Caco-2 (cell line): ENCODE results near the gene SRRT. TPM values are rescaled to one million over a fixed set of nuclear protein-coding genes. Genes with fewer than 3 reads are reported as not detected.

Experiments used
- BruUV-seq: library from RNA; stranded (reverse); fragments of 400-500 nt; replicated peaks from 2 replicates; lab custom pipeline; 2021; lab: Mats Ljungman, UMichigan
- CTCF ChIA-PET: fragments of 300-600 bp; sonication (Branson Sonifier 250); formaldehyde crosslinking; loops from one replicate; lab custom pipeline; 2022; ENCODE audit warnings: antibody characterized with exemption; lab: Charles Lee
- POLR2A ChIA-PET: fragments of 300-600 bp; sonication (Branson Sonifier 250); formaldehyde crosslinking; loops from one replicate; lab custom pipeline; 2022; ENCODE audit warnings: antibody characterized with exemption; lab: Charles Lee
- DNase-seq, 2 experiments: peaks; one replicate each; pipeline versions ENCODE4 v3.0.0 to v3.0.0-alpha.2; 2020 to 2022
- H3K27me3 ChIP-seq: replicated peaks from 2 replicates; pipeline ENCODE4 v1.6.0; 2011; ENCODE audit warnings: low read length; ENCODE audit not compliant: control insufficient read depth, insufficient read depth
- H3K36me3 ChIP-seq: 2 replicates; pipeline ENCODE4 v1.5.1; 2011; ENCODE audit warnings: low read length; ENCODE audit not compliant: control insufficient read depth, insufficient read depth
- H3K4me1 ChIP-seq: fragments of 250-450 bp; sonication (Bioruptor Pico); 2 replicates; pipeline ENCODE4 v1.5.1; 2020; ENCODE audit warnings: mild to moderate bottlenecking
- H3K4me3 ChIP-seq: 2 replicates; pipeline ENCODE4 v1.5.1; 2011; ENCODE audit warnings: low read depth, mild to moderate bottlenecking, control low read depth, low read length
- H3K9me3 ChIP-seq: fragments of 250-450 bp; sonication (Bioruptor Pico); 2 replicates; pipeline ENCODE4 v1.5.1; 2020; ENCODE audit warnings: mild to moderate bottlenecking, moderate library complexity
- H3K27ac Mint-ChIP-seq: one replicate; pipeline ENCODE4 v1.8.0; 2022; ENCODE audit warnings: mixed read lengths; ENCODE audit not compliant: unreplicated experiment
- H3K27me3 Mint-ChIP-seq: one replicate; pipeline ENCODE4 v1.8.0; 2022; ENCODE audit warnings: mixed read lengths; ENCODE audit not compliant: insufficient read depth, unreplicated experiment
- H3K36me3 Mint-ChIP-seq: one replicate; pipeline ENCODE4 v1.8.0; 2022; ENCODE audit warnings: mild to moderate bottlenecking, mixed read lengths; ENCODE audit not compliant: insufficient read depth, unreplicated experiment
- H3K4me1 Mint-ChIP-seq: one replicate; pipeline ENCODE4 v1.8.0; 2022; ENCODE audit warnings: low read depth, mixed read lengths; ENCODE audit not compliant: unreplicated experiment
- H3K4me3 Mint-ChIP-seq: one replicate; pipeline ENCODE4 v1.8.0; 2022; ENCODE audit warnings: mild to moderate bottlenecking, moderate library complexity, mixed read lengths; ENCODE audit not compliant: unreplicated experiment
- H3K9me3 Mint-ChIP-seq: one replicate; pipeline ENCODE4 v1.8.0; 2022; ENCODE audit warnings: mixed read lengths; ENCODE audit not compliant: unreplicated experiment
- CTCF ChIP-seq, 2 experiments: fragments of 200-600 bp in 1 of 2; IDR thresholded peaks; 1 replicate in 1 of 2; 2 replicates in 1 of 2; pipeline versions ENCODE4 v1.5.1 to v1.8.0; 2011 to 2022; ENCODE audit warnings: antibody characterized with exemption in 1 of 2, control low read depth in 1 of 2, inconsistent platforms in 1 of 2, low read depth in 1 of 2, low read length in 1 of 2, mild to moderate bottlenecking in 1 of 2, moderate library complexity in 1 of 2; ENCODE audit not compliant: insufficient read depth in 1 of 2, severe bottlenecking in 1 of 2, unreplicated experiment in 1 of 2
- intact Hi-C: fragments of 100-400 bp; cut with micrococcal nuclease; formaldehyde crosslinking; loops from one replicate; pipeline ENCODE4 v1.10.0; 2022; ENCODE audit not compliant: unreplicated experiment
- total RNA-seq: library from RNA; stranded (reverse); gene quantifications from 2 replicates; pipeline ENCODE4 v1.2.3, GENCODE V29; 2022

SRRT gene
- total RNA-seq, 1 experiment from 2014 or later: 211 TPM

- H3K36me3 ChIP-seq: no peaks in the 10 kb centered on the region
- BruUV-seq: TSS peak; percentile 87
- POLR2A ChIA-PET: interaction anchor here (0.7 kb wide), 1 partner anchor 284 kb away, joined by 3 read pairs; no protein-coding TSS in a partner anchor
Observed at GRCh38 chr7:100866729-100867039, 8.2 kb upstream of the SRRT start.

GRCh38 chr7:100867040-100867775 is 7.7 kb upstream of the SRRT start, which contains the start of gene TRIP6:
TRIP6 (plus strand) TSS chr7:100867387; CDS start chr7:100867498, 111 bp downstream.
- BruUV-seq: TSS peak; percentile 77
- Histone ChIP-seq H3K4me3 (peak within 1 kb of the TSS; percentile 45), H3K27me3 (no peaks in the 10 kb centered on the region), H3K4me1 (peaks cover 17% of the 10 kb centered on the region), H3K36me3 (no peaks in the 10 kb centered on the region), H3K9me3 (no peaks in the 10 kb centered on the region)
- ChIA-PET POLR2A (interaction anchor here (0.6 to 0.7 kb wide), 2 partner anchors 284 to 464 kb away, joined by 3 read pairs; no protein-coding TSS in a partner anchor), CTCF (no interaction called here)
- DNase-seq: peak; percentile 87 to 88
- peaks cover 68% of the 10 kb centered on the region for H3K36me3 Mint-ChIP-seq
- H3K9me3 Mint-ChIP-seq: no peaks in the 10 kb centered on the region
- TF ChIP-seq CTCF (IDR thresholded peaks at IDR 0.05; ENCODE audit: insufficient read depth in 1 of 2, low read depth in 1 of 2, low read length in 1 of 2, severe bottlenecking in 1 of 2, unreplicated experiment in 1 of 2): no peak
- intact Hi-C loops: no loop called here
- peaks cover 7% of the 10 kb centered on the region for H3K4me1 Mint-ChIP-seq
- H3K4me3 Mint-ChIP-seq: peak within 1 kb of the TSS; percentile 75
- peak within 1 kb of the TSS; percentile 88 for H3K27ac Mint-ChIP-seq
- H3K27me3 Mint-ChIP-seq: no peaks in the 10 kb centered on the region

More at GRCh38 chr7:100866729-100867039, 8.2 kb upstream of the SRRT start:
- H3K4me3 ChIP-seq: peak overlapping the region; percentile 45
- no peak for TF ChIP-seq CTCF (IDR thresholded peaks at IDR 0.05; ENCODE audit: insufficient read depth in 1 of 2, low read depth in 1 of 2, low read length in 1 of 2, severe bottlenecking in 1 of 2, unreplicated experiment in 1 of 2)
- H3K36me3 Mint-ChIP-seq: peaks cover 68% of the 10 kb centered on the region
- H3K9me3 Mint-ChIP-seq: no peaks in the 10 kb centered on the region
- CTCF ChIA-PET: no interaction called here
- H3K4me1 ChIP-seq: peaks cover 17% of the 10 kb centered on the region
- no peaks in the 10 kb centered on the region for H3K27me3 Mint-ChIP-seq
- no peaks in the 10 kb centered on the region for H3K27me3 ChIP-seq
- H3K4me1 Mint-ChIP-seq: peaks cover 7% of the 10 kb centered on the region
- H3K9me3 ChIP-seq: no peaks in the 10 kb centered on the region
- peak overlapping the region; percentile 75 for H3K4me3 Mint-ChIP-seq
- DNase-seq: no peak
- intact Hi-C loops: no loop called here
- peak overlapping the region; percentile 88 for H3K27ac Mint-ChIP-seq

- peaks cover 17% of the 10 kb centered on the region for H3K4me1 ChIP-seq
- H3K9me3 ChIP-seq: no peaks in the 10 kb centered on the region
- CTCF ChIA-PET: no interaction called here
- H3K36me3 Mint-ChIP-seq: peaks cover 68% of the 10 kb centered on the region
- no peaks in the 10 kb centered on the region; the same call in 1 of the 2 replicates for H3K36me3 ChIP-seq
- BruUV-seq: no TSS peak
- peak overlapping the region; percentile 75 for H3K4me3 Mint-ChIP-seq
- H3K27ac Mint-ChIP-seq: peak overlapping the region; percentile 88
- intact Hi-C loops: no loop called here
- POLR2A ChIA-PET: no interaction called here
- no peaks in the 10 kb centered on the region for H3K9me3 Mint-ChIP-seq
- peak overlapping the region; percentile 45 for H3K4me3 ChIP-seq
- no peaks in the 10 kb centered on the region for H3K27me3 Mint-ChIP-seq
- TF ChIP-seq CTCF (IDR thresholded peaks at IDR 0.05; ENCODE audit: insufficient read depth in 1 of 2, low read depth in 1 of 2, low read length in 1 of 2, severe bottlenecking in 1 of 2, unreplicated experiment in 1 of 2): no peak
- H3K4me1 Mint-ChIP-seq: peaks cover under 1% of the 10 kb centered on the region
- no peak for DNase-seq
- H3K27me3 ChIP-seq: no peaks in the 10 kb centered on the region
Observed at GRCh38 chr7:100867776-100868485, 7.0 kb upstream of the SRRT start.
